Esophagus squamous epithelium (tissue), 5 donors: Measurements from ENCODE around the gene SRPK1. TPM values are rescaled to one million over a fixed set of nuclear protein-coding genes. Genes with fewer than 3 reads are reported as not detected.
A peak's percentile ranks its signal among the peaks of the same experiment; 100 is the strongest.
"Not testable (repeated sequence)": the region's sequence is repeated elsewhere in the genome, so short reads cannot be mapped to it uniquely, and the experiment has no call there.

ENCODE experiments used
- DNase-seq: peaks from one replicate; lab custom pipeline; 2025; lab: John Stamatoyannopoulos, UW
- H3K27ac ChIP-seq, 4 donors: fragments of 200-600 bp; sonication (generic); one replicate each; pipeline ENCODE4 v1.5.1; 2016 to 2019; ENCODE audit warnings: mild to moderate bottlenecking in 1 of 4
- H3K27me3 ChIP-seq, 4 donors: fragments of 200-600 bp; sonication (generic); 1 replicate in 3 of 4; 2 replicates in 1 of 4; pipeline versions ENCODE4 v1.5.1 to v1.6.0; 2017 to 2021; ENCODE audit warnings: antibody characterized with exemption in 1 of 4
- H3K36me3 ChIP-seq, 3 donors: fragments of 200-600 bp; sonication (generic); one replicate each; pipeline ENCODE4 v1.5.1; 2016 to 2019
- H3K4me1 ChIP-seq, 3 donors: fragments of 200-600 bp; sonication (generic); one replicate each; pipeline ENCODE4 v1.5.1; 2017 to 2019
- H3K4me3 ChIP-seq, 4 donors: fragments of 200-600 bp; sonication (generic); 1 replicate in 3 of 4; 2 replicates in 1 of 4; pipeline ENCODE4 v1.5.1; 2016 to 2019; ENCODE audit warnings: mild to moderate bottlenecking in 2 of 4, moderate library complexity in 1 of 4
- H3K9me3 ChIP-seq, 3 donors: fragments of 200-600 bp; sonication (generic); one replicate each; pipeline ENCODE4 v1.5.1; 2016 to 2019
- POLR2A ChIP-seq, 4 donors: fragments of 450-650 bp; IDR thresholded peaks; one replicate each; pipeline ENCODE4 v1.6.1; 2017; ENCODE audit warnings: antibody characterized with exemption in 4 of 4, mild to moderate bottlenecking in 4 of 4, moderate library complexity in 3 of 4
- WGBS, 2 donors: methylation state at CpG; one replicate each; pipeline ENCODE4 v1.1.5; 2018; 5-methylcytosine and 5-hydroxymethylcytosine counted together
- intact Hi-C: fragments of 100-400 bp; cut with DNase I; formaldehyde crosslinking; loops from one replicate; pipeline ENCODE4 v1.15.0; 2022
- total RNA-seq, 4 donors: library from RNA; depleted of rRNA; stranded (reverse); fragments of >200 nt; gene quantifications; one replicate each; pipeline ENCODE4 v1.1.0, GENCODE V29; 2016
- TF ChIP-seq, protein P1 (sequence below), 6 experiments: fragments of 450-650 bp in 4 of 6; fragments of 200-600 bp in 2 of 6; sonication (generic) in 2 of 6; IDR thresholded peaks; one replicate each; pipeline ENCODE4 v1.5.1; 2016 to 2019; ENCODE audit warnings: antibody characterized with exemption in 6 of 6, mild to moderate bottlenecking in 4 of 6, moderate library complexity in 4 of 6
- donor health status: DM: yes; HTN: yes; CAD: no.

The SRPK1 gene
- total RNA-seq, 4 donors from 2014 or later, result 66.1 to 109 (median 86.5) TPM

DNA sequence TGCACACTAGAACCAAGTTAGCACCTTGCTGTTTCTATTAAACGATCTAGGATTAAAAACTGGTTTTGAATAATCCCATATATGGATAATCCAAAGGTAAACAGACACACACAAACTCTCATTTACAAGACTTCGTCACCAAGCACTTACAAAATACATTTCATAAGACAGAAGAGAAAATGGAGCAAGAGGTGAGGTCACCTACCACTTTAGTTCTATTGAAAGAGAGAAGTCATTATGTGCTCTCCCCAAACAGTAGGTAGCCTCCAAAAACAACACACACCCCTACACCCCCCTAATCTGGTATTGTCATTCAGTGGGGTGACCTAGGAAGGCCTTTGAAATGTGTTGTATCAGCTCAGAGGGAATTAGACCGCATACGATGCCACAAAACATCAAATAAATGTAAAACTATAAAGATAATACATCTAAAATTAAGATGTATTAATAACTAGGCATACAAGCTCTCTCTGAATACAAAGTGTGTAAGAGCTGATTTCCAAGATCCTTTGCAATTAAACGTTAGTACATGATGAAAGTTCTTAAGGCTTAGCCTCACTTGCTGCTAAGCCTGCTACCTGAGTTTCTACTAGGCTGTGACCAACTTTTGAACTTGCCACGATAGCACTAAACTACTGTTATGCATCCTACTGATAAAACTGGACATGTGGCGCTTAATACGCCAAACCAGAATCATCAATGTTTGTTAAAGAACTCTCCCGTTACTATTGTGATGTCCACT lies 1.6 kb downstream of the SRPK1 start:
- H3K9me3 ChIP-seq, result no peaks in the 10 kb centered on the region
- H3K4me1 ChIP-seq, result peaks cover 11 to 52% (median 20%) of the 10 kb centered on the region in 3 donors
- peaks cover 0 to 28% (median 0%) of the 10 kb centered on the region in 3 donors for H3K36me3 ChIP-seq
- no peaks in the 10 kb centered on the region for H3K27me3 ChIP-seq
- WGBS, 2 donors, result 8 to 21% methylated on average over 8 to 9 of the region's 9 CpGs
- H3K4me3 ChIP-seq, result peak overlapping the region; percentile 68 to 95 (median 94)
- intact Hi-C loops, result no loop called here
- no peak for TF ChIP-seq POLR2A (IDR thresholded peaks at IDR 0.05)
- TF ChIP-seq, protein P1, sequence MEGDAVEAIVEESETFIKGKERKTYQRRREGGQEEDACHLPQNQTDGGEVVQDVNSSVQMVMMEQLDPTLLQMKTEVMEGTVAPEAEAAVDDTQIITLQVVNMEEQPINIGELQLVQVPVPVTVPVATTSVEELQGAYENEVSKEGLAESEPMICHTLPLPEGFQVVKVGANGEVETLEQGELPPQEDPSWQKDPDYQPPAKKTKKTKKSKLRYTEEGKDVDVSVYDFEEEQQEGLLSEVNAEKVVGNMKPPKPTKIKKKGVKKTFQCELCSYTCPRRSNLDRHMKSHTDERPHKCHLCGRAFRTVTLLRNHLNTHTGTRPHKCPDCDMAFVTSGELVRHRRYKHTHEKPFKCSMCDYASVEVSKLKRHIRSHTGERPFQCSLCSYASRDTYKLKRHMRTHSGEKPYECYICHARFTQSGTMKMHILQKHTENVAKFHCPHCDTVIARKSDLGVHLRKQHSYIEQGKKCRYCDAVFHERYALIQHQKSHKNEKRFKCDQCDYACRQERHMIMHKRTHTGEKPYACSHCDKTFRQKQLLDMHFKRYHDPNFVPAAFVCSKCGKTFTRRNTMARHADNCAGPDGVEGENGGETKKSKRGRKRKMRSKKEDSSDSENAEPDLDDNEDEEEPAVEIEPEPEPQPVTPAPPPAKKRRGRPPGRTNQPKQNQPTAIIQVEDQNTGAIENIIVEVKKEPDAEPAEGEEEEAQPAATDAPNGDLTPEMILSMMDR (IDR thresholded peaks at IDR 0.05), result no peak
- DNase-seq, result no peak
- peak overlapping the region; percentile 85 to 96 (median 92) for H3K27ac ChIP-seq

DNA sequence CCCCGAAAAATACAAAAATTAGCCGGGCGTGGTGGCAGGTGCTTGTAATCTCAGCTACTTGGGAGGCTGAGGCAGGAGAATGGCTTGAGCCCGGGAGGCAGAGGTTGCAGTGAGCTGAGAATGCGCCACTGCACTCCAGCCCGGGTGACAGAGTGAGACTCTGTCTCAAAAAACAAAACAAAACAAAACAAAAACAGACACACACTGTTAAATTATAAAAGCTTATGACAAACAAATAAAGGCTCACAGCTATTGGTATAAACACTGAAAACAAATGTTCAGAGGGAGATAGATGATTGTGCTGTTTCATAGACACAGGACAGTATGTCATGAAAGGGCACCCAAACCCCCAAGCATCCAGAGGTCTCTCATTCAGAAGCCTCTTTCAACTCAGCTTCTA lies 4.0 kb downstream of the SRPK1 start:
- H3K27me3 ChIP-seq, DNase-seq, intact Hi-C loops, H3K27ac ChIP-seq, H3K4me3 ChIP-seq, H3K9me3 ChIP-seq: not testable (repeated sequence)
- Histone ChIP-seq H3K36me3 (peaks cover 0 to 52% (median 0%) of the 10 kb centered on the region in 3 donors), H3K4me1 (peaks cover 6 to 47% (median 18%) of the 10 kb centered on the region in 3 donors)
- WGBS, 2 donors, result 81 to 88% methylated on average over 5 to 6 of the region's 6 CpGs

DNA sequence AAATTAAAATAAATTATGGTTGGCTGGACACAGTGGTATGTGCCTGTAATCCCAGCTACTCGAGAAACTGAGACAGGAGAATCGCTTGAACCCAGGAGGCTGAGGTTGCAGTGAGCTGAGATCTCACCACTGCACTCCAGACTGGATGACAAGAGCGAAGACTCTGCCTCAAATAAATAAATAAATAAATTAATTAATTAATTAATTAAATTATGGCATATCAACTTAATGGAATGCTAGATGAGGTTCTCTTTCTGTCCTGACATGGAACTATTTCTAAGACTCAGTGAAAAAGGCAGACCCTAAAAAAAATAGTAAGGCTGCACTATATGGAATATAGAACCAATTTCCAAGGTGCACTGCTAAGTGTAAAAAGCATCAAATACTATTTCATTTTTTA lies 4.8 kb downstream of the SRPK1 start:
- Histone ChIP-seq H3K36me3 (peaks cover 0 to 60% (median 0%) of the 10 kb centered on the region in 3 donors), H3K4me1 (peaks cover 0 to 38% (median 14%) of the 10 kb centered on the region in 3 donors), H3K9me3 (no peaks in the 10 kb centered on the region), H3K27me3 (no peaks in the 10 kb centered on the region), H3K4me3 (no peak overlapping the region), H3K27ac (no peak overlapping the region)
- TF ChIP-seq, protein P1 (IDR thresholded peaks at IDR 0.05), result no peak
- intact Hi-C loops, result no loop called here
- 96 to 100% methylated on average over 3 of the region's 3 CpGs for WGBS, 2 donors
- no peak for DNase-seq

DNA sequence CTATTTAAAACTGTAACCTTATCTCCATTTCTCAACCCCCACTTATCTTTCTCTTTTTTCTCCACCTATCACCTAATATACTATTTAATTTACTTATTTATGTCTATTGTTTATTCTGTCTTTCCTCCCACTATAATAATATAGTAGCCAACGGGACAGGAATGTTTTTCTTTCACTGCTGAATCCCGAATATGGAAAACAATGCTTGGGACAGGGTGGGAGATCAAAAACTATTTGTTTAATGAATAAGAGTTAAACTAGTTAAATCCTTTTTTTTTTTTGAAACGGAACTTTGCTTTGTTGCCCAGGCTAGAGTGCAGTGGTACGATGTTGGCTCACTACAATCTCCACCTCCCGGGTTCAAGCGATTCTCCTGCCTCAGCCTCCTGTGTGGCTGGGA lies 6.4 kb downstream of the SRPK1 start:
- Histone ChIP-seq H3K27me3 (no peaks in the 10 kb centered on the region), H3K36me3 (peaks cover 0 to 73% (median 0%) of the 10 kb centered on the region in 3 donors), H3K4me3 (no peak overlapping the region), H3K9me3 (peaks cover 0 to under 1% (median 0%) of the 10 kb centered on the region in 3 donors), H3K27ac (no peak overlapping the region), H3K4me1 (peaks cover 0 to 31% (median 14%) of the 10 kb centered on the region in 3 donors)
- TF ChIP-seq POLR2A (IDR thresholded peaks at IDR 0.05), result no peak
- TF ChIP-seq, protein P1 (IDR thresholded peaks at IDR 0.05), result no peak
- intact Hi-C loops, result no loop called here
- DNase-seq, result no peak
- 82 to 87% methylated on average over 6 of the region's 6 CpGs for WGBS, 2 donors

DNA sequence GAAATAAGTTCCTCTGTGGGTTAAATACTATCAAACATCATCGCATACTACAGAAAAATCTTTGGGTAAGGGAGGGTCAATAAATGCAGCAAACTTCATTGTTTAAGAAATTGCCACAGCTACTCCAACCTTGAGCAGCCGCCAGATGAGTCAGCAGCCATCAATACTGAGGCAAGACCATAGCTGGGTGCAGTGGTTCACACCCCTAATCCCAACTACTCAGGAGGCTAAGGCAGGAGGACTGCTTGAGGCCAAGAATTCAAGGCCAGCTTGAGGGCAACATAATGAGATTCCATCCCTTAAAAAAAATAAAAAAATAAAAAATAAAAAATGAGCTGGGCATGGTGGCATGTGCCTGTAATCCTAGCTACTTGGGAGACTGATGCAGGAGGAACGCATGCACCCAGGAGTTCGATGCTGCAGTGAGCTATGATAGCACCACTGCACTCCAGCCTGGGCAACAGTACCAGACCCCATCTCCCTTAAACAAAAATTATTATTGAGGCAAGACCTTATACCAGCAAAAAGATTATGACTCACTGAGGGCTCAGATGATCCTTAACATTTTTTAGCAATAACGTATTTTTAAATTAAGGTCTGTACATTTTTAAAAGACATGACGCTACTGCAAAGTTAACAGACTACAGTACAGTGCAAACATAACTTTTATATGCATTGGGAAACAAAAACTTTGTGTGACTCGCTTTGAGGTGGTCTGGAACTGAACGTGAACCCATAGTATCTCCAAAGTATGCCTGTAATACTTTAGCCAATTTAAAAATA lies 8.8 kb downstream of the SRPK1 start:
- Histone ChIP-seq H3K27ac (no peak overlapping the region), H3K9me3 (peaks cover 0 to 10% (median 4%) of the 10 kb centered on the region in 3 donors), H3K4me1 (peaks cover 0 to 6% (median 0%) of the 10 kb centered on the region in 3 donors), H3K27me3 (no peaks in the 10 kb centered on the region), H3K4me3 (no peak overlapping the region), H3K36me3 (peaks cover 0 to 83% (median 0%) of the 10 kb centered on the region in 3 donors)
- TF ChIP-seq, protein P1 (IDR thresholded peaks at IDR 0.05), result no peak
- no peak for TF ChIP-seq POLR2A (IDR thresholded peaks at IDR 0.05)
- no peak for DNase-seq
- WGBS, 2 donors, result 81 to 86% methylated on average over 8 of the region's 8 CpGs
- intact Hi-C loops, result no loop called here

DNA sequence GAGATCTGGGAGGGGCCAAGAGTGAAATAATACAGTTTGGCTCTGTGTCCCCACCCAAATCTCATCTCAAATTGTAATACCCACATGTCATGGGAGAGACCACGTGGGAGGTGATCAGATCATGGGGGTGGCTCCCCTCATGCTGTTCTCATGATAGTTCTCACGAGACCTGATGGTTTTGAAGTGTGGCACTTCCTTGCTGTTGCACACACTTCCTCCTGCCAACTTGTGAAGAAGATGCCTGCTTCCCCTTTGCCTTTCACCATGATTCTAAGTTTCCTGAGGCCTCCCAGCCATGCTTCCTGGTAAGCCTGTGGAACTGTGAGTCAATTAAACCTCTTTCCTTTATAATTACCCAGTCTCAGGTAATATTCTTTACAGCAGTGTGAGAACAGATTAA lies 11.3 kb downstream of the SRPK1 start:
- H3K4me3 ChIP-seq, H3K27me3 ChIP-seq, H3K4me1 ChIP-seq, H3K27ac ChIP-seq, DNase-seq, intact Hi-C loops: not testable (repeated sequence)
- Histone ChIP-seq H3K36me3 (peaks cover 0 to 60% (median 0%) of the 10 kb centered on the region in 3 donors), H3K9me3 (peaks cover 0 to 10% (median 4%) of the 10 kb centered on the region in 3 donors)
- 90 to 96% methylated on average over 2 of the region's 2 CpGs for WGBS, 2 donors

DNA sequence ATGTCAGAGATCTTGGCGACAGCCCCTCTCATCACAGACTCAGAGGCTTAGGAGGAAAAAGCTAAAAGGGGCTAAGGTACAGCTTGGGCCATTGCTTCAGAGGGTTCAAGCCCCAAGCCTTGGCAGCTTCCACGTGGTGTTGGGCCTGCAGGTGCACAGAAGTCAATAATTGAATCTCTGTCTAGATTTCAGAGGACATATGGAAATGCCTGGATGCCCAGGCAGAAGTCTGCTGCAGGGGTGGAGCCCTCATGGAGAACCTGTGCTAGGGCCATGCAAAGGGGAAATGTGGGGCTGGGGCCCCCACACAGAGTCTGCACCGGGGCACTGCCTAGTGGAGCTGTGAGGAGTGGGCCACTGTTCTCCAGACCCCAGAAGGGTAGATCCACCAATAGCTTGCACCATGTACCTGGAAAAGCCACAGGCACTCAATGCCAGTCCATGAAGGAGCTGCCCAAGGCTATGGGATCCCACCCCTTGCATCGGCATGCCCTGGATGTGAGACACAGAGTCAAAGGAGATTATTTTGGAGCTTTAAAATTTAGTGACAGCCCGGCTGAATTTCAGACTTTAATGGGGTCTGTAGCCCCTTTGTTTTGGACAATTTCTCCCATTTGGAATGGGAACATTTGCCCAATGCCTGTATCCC lies 12.0 kb downstream of the SRPK1 start:
- 91 to 93% methylated on average over 4 to 5 of the region's 5 CpGs for WGBS, 2 donors
- H3K4me1 ChIP-seq, H3K27ac ChIP-seq, DNase-seq, H3K27me3 ChIP-seq, H3K4me3 ChIP-seq, intact Hi-C loops: not testable (repeated sequence)
- Histone ChIP-seq H3K9me3 (peaks cover 0 to 10% (median 4%) of the 10 kb centered on the region in 3 donors), H3K36me3 (peaks cover 0 to 60% (median 0%) of the 10 kb centered on the region in 3 donors)
